Measurements from ENCODE around the gene TCP11L2. TPM values are rescaled to one million over a fixed set of nuclear protein-coding genes. Genes with fewer than 3 reads are reported as not detected.

TCP11L2 gene
- total and polyA plus RNA-seq, 2 of the 4 experiments (the other 2 are of a cell fraction): 7.3 to 32.8 TPM

DNA sequence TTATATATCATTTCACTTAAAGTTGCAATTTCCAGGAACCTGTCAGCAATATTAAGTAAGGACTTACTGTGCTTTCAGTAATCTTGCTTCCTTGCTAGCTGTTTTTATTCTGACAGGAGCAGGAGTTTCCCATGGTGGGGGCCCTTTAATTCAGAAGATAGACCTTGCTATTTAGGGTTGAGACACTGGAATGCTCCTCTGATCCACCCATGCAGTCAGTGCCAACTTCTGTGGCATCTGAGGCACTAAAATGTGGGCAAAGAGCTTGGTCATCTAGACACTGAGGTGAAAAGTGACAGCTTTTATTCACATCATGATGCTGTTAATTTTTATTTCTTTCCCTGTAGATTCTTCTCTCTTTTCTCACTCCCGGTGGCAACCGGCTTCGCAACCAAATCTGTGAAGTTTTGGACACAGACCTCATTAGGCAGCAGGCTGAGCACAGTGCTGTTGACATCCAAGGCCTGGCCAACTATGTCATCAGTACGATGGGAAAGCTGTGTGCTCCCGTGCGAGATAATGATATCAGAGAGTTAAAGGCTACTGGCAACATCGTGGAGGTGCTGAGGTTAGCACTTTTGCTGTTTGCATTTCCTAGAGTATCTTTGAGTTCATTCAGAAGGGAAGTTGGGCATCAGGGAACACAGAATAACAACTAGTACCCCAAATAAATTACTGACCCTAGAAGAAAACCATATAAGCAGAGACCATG is 18.8 kb downstream of the TCP11L2 start:
- H2BK120ac ChIP-seq (ENCODE audit: low read depth, low read length): no peak overlapping the region
- dilution Hi-C loops (cut with HindIII; ENCODE audit: low sequenced_read_pairs, unreplicated experiment) (no loop called here), in situ Hi-C loops (cut with MboI; ENCODE audit: low sequenced_read_pairs) (no loop called here), intact Hi-C loops (cut with micrococcal nuclease) (no loop called here)
- H2BK15ac ChIP-seq (ENCODE audit: low read depth, low read length): no peak overlapping the region
- no peak overlapping the region for H2BK20ac ChIP-seq (ENCODE audit: low read depth, low read length)
- ChIA-PET POLR2A (ENCODE audit: unreplicated experiment) (no interaction called here), CTCF (interaction anchor here (0.9 to 1.1 kb wide), 2 partner anchors 11 to 15 kb away, joined by 3 to 4 read pairs; no protein-coding TSS in a partner anchor)
- H3K9me3 ChIP-seq (ENCODE audit: control insufficient read depth, insufficient read depth, low read length): no peaks in the 10 kb centered on the region
- no peak overlapping the region for H4K8ac ChIP-seq (ENCODE audit: low read depth in 2 of 2, low read length in 2 of 2)
- no peak for TF ChIP-seq POLR2A (IDR thresholded peaks at IDR 0.05; ENCODE audit: low read depth, low read length)
- no peak for TF ChIP-seq BHLHE40 (IDR thresholded peaks at IDR 0.05; ENCODE audit: low read depth, low read length)
- H2BK5ac ChIP-seq (ENCODE audit: low read depth, low read length, poor library complexity, severe bottlenecking): no peak overlapping the region
- H3K23ac ChIP-seq (ENCODE audit: low read depth, low read length): no peak overlapping the region
- H3K9ac ChIP-seq (ENCODE audit: low read depth, low read length): no peak overlapping the region
- H3K79me1 ChIP-seq (ENCODE audit: low read depth in 1 of 2, low read length in 2 of 2): no peaks in the 10 kb centered on the region
- WGBS, 2 experiments (ENCODE audit: extremely low coverage in 2 of 2, insufficient read length in 1 of 2): no CpG with 5 or more reads among the region's 7 CpGs
- H3K56ac ChIP-seq (ENCODE audit: extremely low read depth, insufficient read depth, low read length): no peak overlapping the region
- DNase-seq: no peak
- H3K4me2 ChIP-seq (ENCODE audit: low read depth, low read length): no peak overlapping the region
- no peak overlapping the region for H3K4ac ChIP-seq (ENCODE audit: low read depth, low read length)
- H2AK9ac ChIP-seq (replicated peaks; ENCODE audit: low read depth, low read length, poor library complexity): no peak overlapping the region
- no peak overlapping the region for H2AK5ac ChIP-seq (ENCODE audit: low read depth, low read length)
- no peak overlapping the region for H3K4me3 ChIP-seq (ENCODE audit: insufficient read depth, low read depth, low read length)
- no peak overlapping the region for H3K14ac ChIP-seq (replicated peaks; ENCODE audit: low read depth, low read length)
- no peak overlapping the region for H3K27ac ChIP-seq (ENCODE audit: insufficient read depth, low read length)
- no TSS peak for BruUV-seq (replicated peaks)
- H3K18ac ChIP-seq (ENCODE audit: low read depth, low read length): no peak overlapping the region
- no peak overlapping the region for H4K5ac ChIP-seq (ENCODE audit: low read depth, low read length)
- H3K9me1 ChIP-seq (ENCODE audit: insufficient read depth, low read length): no peaks in the 10 kb centered on the region; the same call in 1 of the 2 replicates
- no peak for ATAC-seq (ENCODE audit: low read depth)
- no peaks in the 10 kb centered on the region for H3K27me3 ChIP-seq (ENCODE audit: control insufficient read depth, insufficient read depth, low read length)
- no peaks in the 10 kb centered on the region for H4K20me1 ChIP-seq (ENCODE audit: insufficient read depth, low read length)
- no peak overlapping the region for H4K91ac ChIP-seq (ENCODE audit: insufficient read depth, low read depth, low read length)
- no peaks in the 10 kb centered on the region for H3K4me1 ChIP-seq (ENCODE audit: control insufficient read depth, insufficient read depth, low read length)
- peaks cover 42% of the 10 kb centered on the region for H3K36me3 ChIP-seq (ENCODE audit: control insufficient read depth, insufficient read depth, low read length)
- no peak overlapping the region for H2AFZ ChIP-seq (replicated peaks; ENCODE audit: low read length, poor library complexity)

Data from IMR-90 (cell line).